GM19193 (cell line): Measurements from ENCODE around the gene SLIT3.

Source experiments
- POLR2A ChIP-seq: IDR thresholded peaks from 4 replicates; pipeline ENCODE4 v1.6.1; 2011; ENCODE audit not compliant: insufficient read depth, insufficient read length; ENCODE audit errors: extremely low read depth

SLIT3 gene

GRCh38 chr5:168669156-168669555 lies 631.8 kb downstream of the SLIT3 start:
- TF ChIP-seq POLR2A: no peak

GRCh38 chr5:168668078-168668477 lies 632.9 kb downstream of the SLIT3 start:
- TF ChIP-seq POLR2A: no peak

GRCh38 chr5:168667301-168667840 lies 633.6 kb downstream of the SLIT3 start:
- TF ChIP-seq POLR2A: no peak

- TF ChIP-seq POLR2A: no peak
Measured at GRCh38 chr5:168666356-168666755, 634.6 kb downstream of the SLIT3 start.

GRCh38 chr5:168663276-168664004 lies 637.5 kb downstream of the SLIT3 start:
- no peak for TF ChIP-seq POLR2A

- no peak for TF ChIP-seq POLR2A
Measured at GRCh38 chr5:168661593-168662485, 639.1 kb downstream of the SLIT3 start.

- no peak for TF ChIP-seq POLR2A
Measured at GRCh38 chr5:168660691-168661090, 640.2 kb downstream of the SLIT3 start.

GRCh38 chr5:168659286-168659847 lies 641.6 kb downstream of the SLIT3 start:
- no peak for TF ChIP-seq POLR2A

GRCh38 chr5:168658394-168658793 lies 642.5 kb downstream of the SLIT3 start:
- TF ChIP-seq POLR2A: no peak

- TF ChIP-seq POLR2A: no peak
Measured at GRCh38 chr5:168656633-168657032, 644.3 kb downstream of the SLIT3 start.

GRCh38 chr5:168655316-168655715 lies 645.6 kb downstream of the SLIT3 start:
- TF ChIP-seq POLR2A: no peak

- no peak for TF ChIP-seq POLR2A
Measured at GRCh38 chr5:168654211-168654721, 646.7 kb downstream of the SLIT3 start.

GRCh38 chr5:168653626-168654025 lies 647.3 kb downstream of the SLIT3 start:
- no peak for TF ChIP-seq POLR2A

GRCh38 chr5:168651648-168652047 lies 649.3 kb downstream of the SLIT3 start:
- no peak for TF ChIP-seq POLR2A

GRCh38 chr5:168649306-168649705 lies 651.6 kb downstream of the SLIT3 start:
- TF ChIP-seq POLR2A: no peak

GRCh38 chr5:168648576-168648975 lies 652.4 kb downstream of the SLIT3 start:
- no peak for TF ChIP-seq POLR2A

GRCh38 chr5:168648016-168648415 lies 652.9 kb downstream of the SLIT3 start:
- no peak for TF ChIP-seq POLR2A
